Mononuclear cell (primary cell): ENCODE results near the gene SPI1. TPM values are rescaled to one million over a fixed set of nuclear protein-coding genes. Genes with fewer than 3 reads are reported as not detected.

Experiments
- H3K27me3 ChIP-seq: 2 replicates; pipeline ENCODE4 v1.6.0; 2011; ENCODE audit warnings: low read length, control low read depth; ENCODE audit not compliant: insufficient read depth
- H3K4me1 ChIP-seq: 2 replicates; pipeline ENCODE4 v1.5.1; 2011; ENCODE audit warnings: mild to moderate bottlenecking, low read length, control low read depth; ENCODE audit not compliant: insufficient read depth
- H3K4me3 ChIP-seq: 2 replicates; pipeline ENCODE4 v1.5.1; 2011; ENCODE audit warnings: mild to moderate bottlenecking, low read length, moderate library complexity
- H3K9me3 ChIP-seq: 2 replicates; pipeline ENCODE4 v1.5.1; 2011; ENCODE audit warnings: low read depth, mild to moderate bottlenecking, control low read depth, low read length
- total RNA-seq: library from RNA; depleted of rRNA; stranded (reverse); fragments of >200 nt; gene quantifications from one replicate; pipeline ENCODE4 v1.2.3, GENCODE V29; 2012

Gene SPI1
- total RNA-seq, 1 donor = 202 TPM

DNA sequence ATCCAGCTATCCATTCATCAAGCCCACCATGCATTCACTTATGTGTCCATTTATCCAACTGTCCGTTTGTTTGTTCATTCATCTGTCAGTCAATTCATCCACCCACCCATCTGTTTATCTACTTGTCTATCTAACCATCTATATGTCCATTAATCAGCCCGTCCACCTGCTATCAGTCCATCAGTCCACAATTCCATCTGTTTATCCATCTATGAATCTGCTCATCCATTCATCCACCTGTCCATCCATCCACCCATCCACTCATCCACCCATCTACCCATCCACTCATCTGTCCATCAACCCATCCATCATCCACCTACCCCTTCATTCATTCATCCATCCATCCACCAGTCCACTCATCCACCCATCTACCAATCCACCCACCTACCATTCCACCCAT is 970 bp upstream of the SPI1 start:
- H3K4me3 ChIP-seq = no peak overlapping the region
- peaks cover 48% of the 10 kb centered on the region for H3K4me1 ChIP-seq
- no peaks in the 10 kb centered on the region for H3K9me3 ChIP-seq
- H3K27me3 ChIP-seq = no peaks in the 10 kb centered on the region

GRCh38 chr11:47378836-47379170 is 456 bp upstream of the SPI1 start:
- Histone ChIP-seq H3K4me1 (peaks cover 52% of the 10 kb centered on the region), H3K4me3 (peak overlapping the region; percentile 85)

DNA sequence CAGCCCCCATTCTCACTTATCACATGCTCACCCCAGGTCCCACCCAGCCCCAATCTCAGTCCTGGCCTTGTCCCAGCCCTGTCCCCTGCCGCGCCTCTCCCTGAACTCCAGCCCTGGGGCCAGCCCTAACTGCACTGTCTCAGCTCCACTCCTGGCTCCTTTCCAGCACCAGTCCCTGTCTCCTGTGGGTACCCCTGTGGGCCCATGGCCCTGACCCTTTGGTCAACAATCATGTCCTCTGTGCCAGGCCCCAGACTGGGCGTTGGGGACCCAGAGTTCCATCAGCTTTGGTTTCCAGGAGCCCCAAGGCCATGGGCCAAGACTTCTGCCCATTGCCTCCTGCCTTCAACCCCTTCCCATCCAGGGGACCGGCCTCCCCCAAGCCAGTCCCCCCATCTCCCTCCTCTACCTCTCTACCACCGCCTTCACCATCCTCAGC is 757 bp downstream of the SPI1 start:
- Histone ChIP-seq H3K4me3 (peak overlapping the region; percentile 85), H3K27me3 (no peaks in the 10 kb centered on the region), H3K4me1 (peaks cover 50% of the 10 kb centered on the region), H3K9me3 (no peaks in the 10 kb centered on the region)

More at GRCh38 chr11:47378836-47379170, 456 bp upstream of the SPI1 start:
- no peaks in the 10 kb centered on the region for H3K9me3 ChIP-seq
- no peaks in the 10 kb centered on the region for H3K27me3 ChIP-seq

GRCh38 chr11:47376525-47377371 is 1.6 kb downstream of the SPI1 start:
- peaks cover 53% of the 10 kb centered on the region for H3K4me1 ChIP-seq
- peak overlapping the region; percentile 85 for H3K4me3 ChIP-seq
- H3K27me3 ChIP-seq = no peaks in the 10 kb centered on the region
- no peaks in the 10 kb centered on the region for H3K9me3 ChIP-seq

GRCh38 chr11:47376107-47376524 is 2.2 kb downstream of the SPI1 start:
- Histone ChIP-seq H3K9me3 (no peaks in the 10 kb centered on the region), H3K4me3 (peak overlapping the region; percentile 85), H3K4me1 (peaks cover 56% of the 10 kb centered on the region), H3K27me3 (no peaks in the 10 kb centered on the region)

- Histone ChIP-seq H3K4me1 (peaks cover 56% of the 10 kb centered on the region), H3K27me3 (no peaks in the 10 kb centered on the region), H3K4me3 (peak overlapping the region; percentile 85), H3K9me3 (no peaks in the 10 kb centered on the region)
These were observed 2.7 kb downstream of the SPI1 start for GRCh38 chr11:47375546-47376085.

GRCh38 chr11:47375020-47375419 is 3.3 kb downstream of the SPI1 start:
- H3K4me3 ChIP-seq = peak overlapping the region; percentile 85
- H3K27me3 ChIP-seq = no peaks in the 10 kb centered on the region
- peaks cover 57% of the 10 kb centered on the region for H3K4me1 ChIP-seq
- no peaks in the 10 kb centered on the region for H3K9me3 ChIP-seq

DNA sequence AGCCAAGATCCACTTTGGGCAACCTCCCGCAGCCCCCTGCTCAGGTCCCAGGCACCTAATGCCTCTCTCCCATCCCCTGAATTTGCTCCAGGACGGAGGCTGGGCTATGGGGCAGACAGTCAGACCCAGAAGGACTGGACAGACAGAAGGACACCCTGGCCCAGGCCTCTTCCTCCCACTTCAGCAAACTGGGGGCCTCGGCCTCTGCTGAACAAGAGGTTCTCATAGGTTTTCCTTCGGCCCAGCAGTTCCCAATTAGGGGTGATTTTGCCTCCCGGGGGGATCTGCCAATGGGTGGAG is 3.7 kb downstream of the SPI1 start:
- no peaks in the 10 kb centered on the region for H3K27me3 ChIP-seq
- no peaks in the 10 kb centered on the region for H3K9me3 ChIP-seq
- H3K4me1 ChIP-seq = peaks cover 61% of the 10 kb centered on the region
- peak overlapping the region; percentile 85 for H3K4me3 ChIP-seq

- Histone ChIP-seq H3K4me1 (peaks cover 58% of the 10 kb centered on the region), H3K4me3 (peak overlapping the region; percentile 85), H3K27me3 (no peaks in the 10 kb centered on the region), H3K9me3 (no peaks in the 10 kb centered on the region)
These were observed 4.2 kb downstream of the SPI1 start for GRCh38 chr11:47373876-47374719.

DNA sequence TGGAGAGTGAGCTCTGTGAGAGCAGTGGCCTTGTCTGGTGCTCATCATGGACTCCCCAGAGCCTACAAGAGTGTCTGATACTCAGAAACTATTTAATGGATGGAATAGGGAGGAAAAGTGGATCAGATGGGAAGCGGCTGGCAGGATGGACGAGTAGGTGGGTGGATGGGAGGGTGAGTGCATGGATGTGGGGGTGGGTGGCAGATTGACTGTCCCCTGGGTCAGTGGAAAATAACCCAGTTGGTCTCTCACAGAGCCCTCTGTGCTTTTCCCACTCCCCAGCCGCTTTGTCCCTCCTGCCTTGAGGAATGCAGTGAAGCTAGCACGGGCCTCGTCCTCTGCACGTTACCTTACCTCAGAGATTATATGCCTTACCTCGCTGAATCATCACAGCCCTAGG is 5.9 kb downstream of the SPI1 start:
- H3K27me3 ChIP-seq = no peaks in the 10 kb centered on the region
- H3K4me3 ChIP-seq = no peak overlapping the region
- peaks cover 57% of the 10 kb centered on the region for H3K4me1 ChIP-seq
- no peaks in the 10 kb centered on the region for H3K9me3 ChIP-seq

DNA sequence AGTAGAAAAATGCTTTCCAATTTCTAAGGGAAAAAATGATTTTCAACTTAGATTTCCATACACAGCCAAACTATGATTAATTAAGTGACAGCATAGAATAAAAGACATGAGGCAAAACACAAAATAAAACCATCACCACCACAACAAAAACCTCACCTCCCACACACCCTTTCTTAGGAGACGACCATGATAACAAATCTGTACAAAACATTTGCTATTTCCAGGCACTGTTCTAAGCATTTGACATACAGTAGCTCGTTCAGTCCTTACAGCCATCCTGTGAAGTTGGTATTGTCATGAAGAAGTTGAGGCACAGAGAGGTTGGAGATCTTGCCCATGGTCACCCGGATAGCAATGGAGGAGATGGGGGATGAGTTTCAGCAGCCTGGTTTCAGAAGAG is 8.7 kb downstream of the SPI1 start:
- no peaks in the 10 kb centered on the region for H3K27me3 ChIP-seq
- no peaks in the 10 kb centered on the region for H3K9me3 ChIP-seq

DNA sequence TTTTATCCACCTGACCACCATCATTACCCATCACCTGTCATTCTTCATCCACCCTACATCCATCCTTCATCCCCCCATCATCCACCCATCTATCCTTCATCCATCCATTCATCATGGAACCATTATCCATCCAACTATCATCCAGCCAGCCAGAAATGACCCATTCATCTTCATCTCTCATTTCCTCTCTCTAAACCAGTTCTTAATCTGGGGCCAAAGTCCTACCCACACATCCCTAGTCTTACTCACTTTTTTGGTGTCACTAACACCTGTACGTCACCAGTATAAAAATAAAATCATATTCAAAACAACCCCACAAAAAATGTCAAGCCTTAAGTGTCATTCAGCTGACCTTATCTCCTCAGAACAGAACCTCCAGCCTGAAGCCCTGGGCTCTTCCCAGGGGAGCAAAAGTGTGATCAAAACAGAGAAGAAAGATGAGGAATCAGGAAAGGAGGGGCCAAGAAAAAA is 12.3 kb downstream of the SPI1 start:
- Histone ChIP-seq H3K4me3 (no peak overlapping the region), H3K4me1 (peaks cover 71% of the 10 kb centered on the region), H3K9me3 (no peaks in the 10 kb centered on the region), H3K27me3 (no peaks in the 10 kb centered on the region)

More for the DNA sequence above, 8.7 kb downstream of the SPI1 start:
- peaks cover 67% of the 10 kb centered on the region for H3K4me1 ChIP-seq
- H3K4me3 ChIP-seq = no peak overlapping the region

DNA sequence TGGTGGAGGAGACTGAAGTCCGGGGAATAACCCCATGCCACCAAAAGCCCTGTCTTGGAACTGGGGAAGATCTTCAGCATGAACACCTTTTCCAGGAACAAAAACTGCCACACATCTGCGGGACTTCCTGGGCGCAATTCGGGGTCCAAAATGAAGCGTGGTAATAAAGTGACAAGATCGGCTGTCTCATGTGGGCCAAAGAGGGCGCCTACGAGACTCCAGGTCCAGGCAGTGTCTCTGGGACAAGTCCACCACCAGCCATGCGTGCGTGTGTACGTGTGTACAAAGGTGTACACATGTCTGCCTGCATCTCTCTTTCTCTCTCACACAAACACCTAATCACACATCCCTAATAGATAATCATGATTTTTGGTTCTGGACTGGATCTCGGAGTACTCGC is 16.9 kb downstream of the SPI1 start:
- no peaks in the 10 kb centered on the region for H3K27me3 ChIP-seq
- H3K4me3 ChIP-seq = no peak overlapping the region
- no peaks in the 10 kb centered on the region for H3K9me3 ChIP-seq
- H3K4me1 ChIP-seq = peaks cover 75% of the 10 kb centered on the region

GRCh38 chr11:47360341-47360740 is 18.0 kb downstream of the SPI1 start:
- Histone ChIP-seq H3K27me3 (no peaks in the 10 kb centered on the region), H3K4me3 (no peak overlapping the region), H3K9me3 (no peaks in the 10 kb centered on the region), H3K4me1 (peaks cover 64% of the 10 kb centered on the region)

GRCh38 chr11:47359586-47359985 is 18.8 kb downstream of the SPI1 start:
- Histone ChIP-seq H3K4me3 (no peak overlapping the region), H3K4me1 (peaks cover 57% of the 10 kb centered on the region), H3K9me3 (no peaks in the 10 kb centered on the region), H3K27me3 (no peaks in the 10 kb centered on the region)
